ENCODE measurements around the gene ZDHHC11. TPM values are rescaled to one million over a fixed set of nuclear protein-coding genes. Genes with fewer than 3 reads are reported as not detected.
"Not testable (repeated sequence)": the region's sequence is repeated elsewhere in the genome, so short reads cannot be mapped to it uniquely, and the experiment has no call there.

ZDHHC11 gene
- total RNA-seq, 2 experiments from 2014 or later = 9.9 to 10.6 TPM

DNA sequence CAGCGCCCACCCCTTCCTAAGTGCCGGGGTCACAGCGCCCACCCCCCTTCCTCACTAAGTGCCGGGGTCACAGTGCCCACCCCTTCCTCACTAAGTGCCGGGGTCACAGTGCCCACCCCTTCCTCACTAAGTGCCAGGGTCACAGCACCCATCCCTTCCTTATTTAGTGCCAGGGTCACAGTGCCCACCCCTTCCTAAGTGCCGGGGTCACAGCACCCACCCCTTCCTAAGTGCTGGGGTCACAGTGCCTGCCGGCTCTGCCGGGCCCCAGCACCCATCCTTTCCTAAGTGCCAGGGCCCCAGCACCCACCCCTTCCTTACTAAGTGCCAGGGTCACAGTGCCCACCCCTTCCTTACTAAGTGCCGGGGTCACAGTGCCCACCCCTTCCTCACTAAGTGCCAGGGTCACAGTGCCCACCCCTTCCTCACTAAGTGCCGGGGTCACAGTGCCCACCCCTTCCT lies 9.8 kb downstream of the ZDHHC11 start:
- H3K4me1 Mint-ChIP-seq; H3K27me3 Mint-ChIP-seq; H3K4me3 Mint-ChIP-seq; H3K36me3 Mint-ChIP-seq; H3K27ac Mint-ChIP-seq; DNase-seq; H3K9me3 Mint-ChIP-seq (ENCODE audit: low read depth); CTCF ChIA-PET; ATAC-seq: not testable (repeated sequence)

DNA sequence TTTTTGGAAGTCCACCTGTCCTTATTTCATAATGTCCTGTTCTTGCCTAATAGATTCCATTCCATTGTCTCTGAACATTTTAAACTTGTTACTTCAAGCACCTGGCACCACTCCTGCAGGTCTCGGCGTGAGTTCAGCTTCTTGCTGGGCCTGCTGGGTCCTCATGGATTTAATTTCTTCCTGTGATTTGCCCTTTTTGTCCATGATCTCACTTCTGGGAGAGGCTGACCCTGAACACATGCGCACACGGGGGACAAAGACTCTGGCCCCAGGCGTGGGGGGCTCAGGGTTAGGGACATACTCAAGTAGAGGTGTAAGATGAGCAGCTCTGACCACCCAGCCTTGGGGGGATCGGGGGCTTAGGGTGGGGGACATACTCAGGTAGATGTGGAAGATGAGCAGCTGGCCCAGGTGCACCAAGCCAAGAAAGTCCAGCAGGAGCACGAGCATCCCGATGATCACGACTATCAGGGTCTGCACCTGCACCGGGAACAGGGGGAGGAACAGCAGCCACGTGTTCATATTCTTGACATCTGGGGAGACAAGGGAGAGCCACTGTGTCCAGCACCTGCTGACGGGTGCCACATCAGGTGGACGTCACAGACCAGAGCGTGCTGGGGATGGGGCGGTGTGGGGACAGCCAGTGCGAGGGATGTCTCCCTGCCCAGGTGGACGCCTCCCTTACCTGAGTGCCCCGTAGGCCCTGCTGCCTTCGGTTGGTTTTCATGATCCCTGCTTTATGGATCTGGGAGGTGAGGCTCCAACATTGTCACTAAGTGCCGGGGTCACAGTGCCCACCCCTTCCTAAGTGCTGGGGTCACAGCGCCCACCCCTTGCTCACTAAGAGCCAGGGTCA lies 10.4 kb downstream of the ZDHHC11 start:
- H3K36me3 Mint-ChIP-seq; H3K27me3 Mint-ChIP-seq; ATAC-seq; H3K4me1 Mint-ChIP-seq; CTCF ChIA-PET; H3K9me3 Mint-ChIP-seq (ENCODE audit: low read depth); H3K27ac Mint-ChIP-seq; H3K4me3 Mint-ChIP-seq; DNase-seq: not testable (repeated sequence)

DNA sequence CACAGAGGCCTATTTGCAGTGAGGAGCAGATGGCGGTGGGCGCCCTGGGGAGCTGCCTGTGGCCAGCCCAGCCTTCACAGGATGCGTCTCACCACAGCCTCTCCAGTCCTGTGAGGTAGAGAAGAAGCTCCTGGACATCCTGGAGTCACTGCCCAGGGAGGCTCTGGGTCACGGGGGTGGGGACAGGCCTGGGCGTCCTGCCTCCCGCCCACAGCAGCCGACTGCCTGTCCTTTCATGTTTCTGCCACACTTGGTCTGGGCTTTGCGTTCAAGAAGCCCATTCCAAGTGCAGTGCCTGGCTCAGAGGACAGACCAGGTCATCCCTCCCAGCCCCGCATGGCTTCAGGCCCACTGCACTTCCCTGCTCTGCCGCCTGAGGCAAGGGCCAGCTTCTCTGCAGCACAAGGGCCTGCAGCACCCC lies 12.3 kb downstream of the ZDHHC11 start:
- ATAC-seq; H3K4me1 Mint-ChIP-seq; H3K27me3 Mint-ChIP-seq; H3K27ac Mint-ChIP-seq; CTCF ChIA-PET; H3K9me3 Mint-ChIP-seq (ENCODE audit: low read depth); H3K4me3 Mint-ChIP-seq; H3K36me3 Mint-ChIP-seq: not testable (repeated sequence)
- DNase-seq = peak; percentile 34

DNA sequence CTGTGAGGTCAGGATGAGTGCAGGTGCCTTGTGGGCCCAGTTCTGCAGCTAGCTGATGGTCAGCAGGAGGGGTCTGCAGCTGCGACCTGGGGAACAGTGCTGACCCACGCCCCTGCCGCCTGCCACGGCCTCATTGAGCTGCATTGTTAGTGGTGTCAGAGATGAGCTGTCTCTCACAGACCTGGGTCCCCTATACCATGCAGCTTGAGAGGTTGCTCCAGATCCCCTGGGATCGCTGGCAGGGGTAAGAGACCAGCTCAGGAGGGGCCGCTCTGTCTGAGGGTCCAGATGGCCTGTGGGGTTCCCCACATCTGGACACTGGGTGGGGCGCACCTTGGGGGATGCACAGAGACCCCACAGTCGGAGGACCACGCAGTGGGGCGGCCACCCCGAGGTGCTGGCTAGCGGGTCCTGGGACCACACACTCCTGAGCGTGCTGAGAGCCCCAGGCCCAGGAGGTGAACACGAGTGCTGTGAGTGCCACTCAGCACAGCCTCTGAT lies 13.1 kb downstream of the ZDHHC11 start:
- H3K27me3 Mint-ChIP-seq; CTCF ChIA-PET; H3K27ac Mint-ChIP-seq; ATAC-seq; H3K4me1 Mint-ChIP-seq; H3K9me3 Mint-ChIP-seq (ENCODE audit: low read depth); H3K4me3 Mint-ChIP-seq; H3K36me3 Mint-ChIP-seq: not testable (repeated sequence)
- DNase-seq = peak; percentile 11

DNA sequence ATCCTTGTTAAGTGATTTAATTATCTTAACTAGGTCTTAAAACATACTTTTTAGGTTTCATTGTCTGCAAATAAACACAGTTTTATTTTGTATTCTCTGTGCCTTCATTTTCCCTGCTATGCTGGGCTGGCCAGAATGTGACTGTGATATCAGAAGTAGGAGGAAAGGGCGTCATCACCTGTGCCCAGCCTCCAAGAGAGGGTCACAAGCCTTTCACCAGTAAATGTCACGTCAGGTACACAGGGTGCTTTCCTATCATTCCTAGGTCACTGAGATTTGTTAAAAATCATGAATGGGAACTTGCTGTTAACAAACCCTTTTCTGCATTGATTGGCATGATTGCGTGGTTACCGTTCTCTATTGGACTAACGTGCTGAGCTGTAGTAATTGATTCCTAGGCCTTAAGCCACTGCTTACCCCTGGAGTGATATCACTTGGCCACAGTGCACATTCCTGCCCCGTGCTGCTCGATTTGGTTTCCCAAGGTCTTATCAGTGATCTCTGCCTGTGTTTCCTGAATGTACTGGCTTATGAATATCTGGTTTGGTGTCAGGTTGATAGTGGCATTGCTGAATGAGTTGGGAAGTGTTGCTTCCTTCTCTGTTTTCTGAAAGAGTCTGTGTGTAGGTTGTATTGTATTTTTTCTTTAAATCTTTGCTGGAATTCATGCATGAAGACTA lies 14.7 kb downstream of the ZDHHC11 start:
- H3K4me3 Mint-ChIP-seq; H3K4me1 Mint-ChIP-seq; H3K9me3 Mint-ChIP-seq (ENCODE audit: low read depth); H3K36me3 Mint-ChIP-seq; H3K27ac Mint-ChIP-seq; H3K27me3 Mint-ChIP-seq; ATAC-seq; CTCF ChIA-PET: not testable (repeated sequence)
- peak; percentile 33 for DNase-seq

DNA sequence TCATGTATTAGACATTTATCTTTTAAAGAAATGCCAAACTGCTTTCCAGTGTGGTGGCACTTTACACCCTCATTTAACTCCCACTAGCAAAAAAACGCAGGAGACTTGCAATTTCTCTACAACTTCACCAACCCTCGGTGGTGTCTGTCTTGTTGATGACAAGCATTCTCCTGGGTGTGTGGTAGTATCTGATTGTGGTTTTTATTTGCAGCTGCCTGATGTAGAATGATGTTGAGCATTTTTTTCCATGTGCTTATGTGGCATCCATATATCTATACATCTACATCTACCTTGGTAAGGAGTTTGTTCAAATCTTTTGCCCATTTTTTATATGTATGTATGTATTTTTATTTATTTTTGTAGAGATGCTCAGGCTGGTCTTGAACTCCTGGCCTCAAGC lies 16.8 kb downstream of the ZDHHC11 start:
- H3K4me3 Mint-ChIP-seq; H3K4me1 Mint-ChIP-seq; H3K27me3 Mint-ChIP-seq; H3K27ac Mint-ChIP-seq; H3K36me3 Mint-ChIP-seq; ATAC-seq; CTCF ChIA-PET; H3K9me3 Mint-ChIP-seq (ENCODE audit: low read depth): not testable (repeated sequence)
- DNase-seq = peak; percentile 22

DNA sequence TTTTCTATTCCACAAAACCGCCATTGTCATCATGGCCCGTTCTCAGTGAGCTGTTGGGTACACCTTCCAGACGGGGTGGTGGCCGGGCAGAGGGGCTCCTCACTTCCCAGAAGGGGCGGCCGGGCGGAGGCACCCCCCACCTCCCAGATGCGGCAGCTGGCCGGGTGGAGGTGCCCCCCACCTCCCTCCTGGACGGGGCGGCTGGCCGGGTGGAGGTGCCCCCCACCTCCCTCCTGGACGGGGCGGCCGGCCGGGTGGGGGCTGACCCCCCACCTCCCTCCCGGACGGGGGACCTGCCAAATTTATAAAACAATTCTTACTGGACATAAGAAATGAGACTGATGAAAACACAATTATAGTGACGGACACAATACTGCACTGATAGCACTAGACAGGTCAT lies 22.6 kb downstream of the ZDHHC11 start:
- H3K4me1 Mint-ChIP-seq; ATAC-seq; H3K27ac Mint-ChIP-seq; H3K36me3 Mint-ChIP-seq; H3K9me3 Mint-ChIP-seq (ENCODE audit: low read depth); H3K27me3 Mint-ChIP-seq; CTCF ChIA-PET; DNase-seq; H3K4me3 Mint-ChIP-seq: not testable (repeated sequence)

DNA sequence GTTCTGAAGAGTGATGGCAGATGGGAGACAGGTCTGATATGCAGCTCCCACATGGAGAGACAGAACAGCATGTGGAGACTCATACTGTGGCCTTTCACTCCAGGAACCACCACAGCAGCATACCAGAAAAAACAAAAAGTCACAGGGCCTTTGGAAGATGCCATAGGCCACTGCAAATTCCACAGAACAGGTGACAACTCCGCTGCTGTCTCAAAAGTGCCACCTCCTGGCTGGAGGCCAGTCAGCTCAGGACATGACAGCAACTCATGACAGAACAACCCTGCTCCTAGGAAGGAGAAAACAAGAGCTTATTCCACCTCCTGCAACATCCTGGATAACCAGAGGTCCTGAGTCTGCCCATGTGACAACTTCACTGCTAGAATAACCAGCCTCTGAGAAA lies 25.2 kb downstream of the ZDHHC11 start:
- H3K4me3 Mint-ChIP-seq; H3K4me1 Mint-ChIP-seq; ATAC-seq; H3K36me3 Mint-ChIP-seq; H3K9me3 Mint-ChIP-seq (ENCODE audit: low read depth); H3K27ac Mint-ChIP-seq; H3K27me3 Mint-ChIP-seq; CTCF ChIA-PET; DNase-seq: not testable (repeated sequence)

DNA sequence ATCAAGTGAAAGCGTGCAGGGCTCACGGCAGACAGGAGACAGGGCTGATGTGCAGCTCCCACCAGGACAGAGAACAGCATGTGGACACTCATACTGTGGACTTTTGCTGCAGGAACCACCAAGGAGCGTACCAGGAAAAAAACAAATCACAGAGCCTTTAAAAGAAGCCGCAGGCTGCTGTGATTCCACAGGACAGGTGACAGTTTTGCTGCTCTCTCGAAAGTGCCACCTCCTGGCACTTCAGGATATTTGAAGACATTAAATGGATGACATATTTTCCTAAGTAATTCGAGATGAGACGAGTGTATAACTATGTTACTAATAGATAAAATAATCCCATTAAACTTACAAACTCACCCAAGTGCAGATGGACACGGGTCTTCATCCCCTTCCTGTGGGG lies 29.3 kb downstream of the ZDHHC11 start:
- CTCF ChIA-PET = no interaction called here
- H3K36me3 Mint-ChIP-seq = peaks cover 2% of the 10 kb centered on the region
- no peak for ATAC-seq
- DNase-seq = no peak
- no peaks in the 10 kb centered on the region for H3K4me1 Mint-ChIP-seq
- no peak overlapping the region for H3K27ac Mint-ChIP-seq
- H3K9me3 Mint-ChIP-seq (ENCODE audit: low read depth) = no peaks in the 10 kb centered on the region
- no peak overlapping the region for H3K4me3 Mint-ChIP-seq
- no peaks in the 10 kb centered on the region for H3K27me3 Mint-ChIP-seq

DNA sequence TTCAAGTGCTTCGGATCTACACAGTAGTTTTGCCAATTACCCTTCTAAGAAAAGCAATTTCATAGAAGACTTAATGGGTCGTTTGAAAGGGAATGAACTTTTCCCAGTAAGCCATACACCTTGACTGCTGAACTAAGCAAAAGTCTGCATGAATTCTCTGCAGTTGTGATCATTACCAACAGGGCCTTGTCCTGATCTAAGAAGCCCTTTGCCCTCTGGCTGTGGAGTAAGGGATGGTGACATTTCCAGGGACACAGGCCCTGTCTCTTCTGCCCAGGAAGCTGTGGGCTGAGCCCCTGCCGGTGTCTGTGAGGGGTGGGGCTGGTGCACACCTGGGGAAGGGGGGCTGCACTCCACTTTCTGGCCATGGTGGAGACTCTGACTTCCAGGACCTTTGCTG lies 30.5 kb downstream of the ZDHHC11 start:
- Mint-ChIP-seq H3K27me3 (no peaks in the 10 kb centered on the region), H3K27ac (no peak overlapping the region), H3K4me3 (no peak overlapping the region), H3K4me1 (no peaks in the 10 kb centered on the region), H3K36me3 (peaks cover 5% of the 10 kb centered on the region), H3K9me3 (ENCODE audit: low read depth) (no peaks in the 10 kb centered on the region)
- no peak for ATAC-seq
- CTCF ChIA-PET = no interaction called here
- no peak for DNase-seq

DNA sequence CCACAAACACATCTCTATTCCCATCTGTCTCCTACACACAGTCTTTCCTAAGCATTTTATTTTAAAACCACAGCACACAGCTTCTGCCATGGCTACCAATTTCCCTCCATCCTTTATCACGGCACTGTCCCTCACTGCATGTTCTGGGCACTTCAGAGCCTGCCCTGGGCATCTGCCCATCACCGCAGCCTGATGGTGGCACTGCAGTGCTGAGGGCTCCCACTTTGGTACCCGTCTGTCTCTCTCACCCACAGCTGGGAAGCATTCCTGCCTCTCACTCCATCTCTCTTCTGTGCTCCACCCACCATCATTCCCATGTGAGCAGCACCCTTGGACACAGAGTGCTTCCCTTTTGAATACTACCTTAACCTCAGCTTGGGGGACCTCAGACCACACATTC lies 31.7 kb downstream of the ZDHHC11 start:
- H3K27ac Mint-ChIP-seq = no peak overlapping the region
- DNase-seq (no peak), ATAC-seq (no peak)
- H3K9me3 Mint-ChIP-seq (ENCODE audit: low read depth) = no peaks in the 10 kb centered on the region
- H3K4me3 Mint-ChIP-seq = no peak overlapping the region
- CTCF ChIA-PET = no interaction called here
- H3K27me3 Mint-ChIP-seq = no peaks in the 10 kb centered on the region
- no peaks in the 10 kb centered on the region for H3K4me1 Mint-ChIP-seq
- H3K36me3 Mint-ChIP-seq = peaks cover 5% of the 10 kb centered on the region

DNA sequence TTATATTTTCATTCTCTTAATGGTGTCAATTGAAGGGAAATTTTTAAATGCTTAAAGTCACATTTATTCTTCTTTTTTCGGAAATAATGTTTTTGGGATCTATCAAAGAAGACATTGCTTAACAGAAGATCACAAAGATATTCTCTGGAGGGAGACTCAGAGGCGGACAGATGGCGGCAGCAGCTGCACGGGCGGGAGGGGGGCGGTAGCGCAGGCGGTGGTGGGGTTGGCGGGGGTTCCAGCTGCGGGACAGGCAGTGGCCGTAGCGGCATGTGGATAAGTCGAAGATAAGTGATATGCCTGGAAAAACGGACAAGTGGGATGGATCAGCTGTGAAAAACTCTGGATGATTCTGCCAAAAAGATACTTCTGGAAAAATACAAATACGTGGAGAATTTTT lies 34.6 kb downstream of the ZDHHC11 start:
- DNase-seq = no peak
- H3K27me3 Mint-ChIP-seq = no peaks in the 10 kb centered on the region
- H3K4me3 Mint-ChIP-seq = no peak overlapping the region
- no peaks in the 10 kb centered on the region for H3K9me3 Mint-ChIP-seq (ENCODE audit: low read depth)
- no peak overlapping the region for H3K27ac Mint-ChIP-seq
- ATAC-seq = no peak
- CTCF ChIA-PET = no interaction called here
- H3K36me3 Mint-ChIP-seq = peaks cover 2% of the 10 kb centered on the region
- H3K4me1 Mint-ChIP-seq = no peaks in the 10 kb centered on the region

DNA sequence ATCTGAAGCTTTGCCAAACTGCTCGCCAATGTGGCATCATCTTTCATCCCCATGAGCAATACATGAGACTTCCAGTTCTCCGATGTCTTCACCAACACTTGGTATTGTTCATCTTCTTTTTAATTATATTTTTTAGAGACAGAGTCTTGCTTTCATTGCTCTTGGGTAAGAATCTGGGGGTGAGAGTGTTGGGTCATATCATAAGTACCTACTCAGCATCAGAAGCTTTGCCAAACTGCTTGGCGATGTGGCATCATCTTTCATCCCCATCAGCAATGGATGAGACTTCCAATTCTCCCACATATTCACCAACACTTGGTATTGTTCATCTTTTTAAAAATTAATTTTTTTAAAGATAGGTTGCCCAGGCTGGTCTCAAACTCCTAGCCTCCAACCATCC lies 35.3 kb downstream of the ZDHHC11 start:
- Mint-ChIP-seq H3K27ac (no peak overlapping the region), H3K4me3 (no peak overlapping the region), H3K4me1 (no peaks in the 10 kb centered on the region), H3K36me3 (peaks cover 2% of the 10 kb centered on the region), H3K9me3 (ENCODE audit: low read depth) (no peaks in the 10 kb centered on the region), H3K27me3 (no peaks in the 10 kb centered on the region)
- DNase-seq = no peak
- CTCF ChIA-PET = no interaction called here
- ATAC-seq = no peak

DNA sequence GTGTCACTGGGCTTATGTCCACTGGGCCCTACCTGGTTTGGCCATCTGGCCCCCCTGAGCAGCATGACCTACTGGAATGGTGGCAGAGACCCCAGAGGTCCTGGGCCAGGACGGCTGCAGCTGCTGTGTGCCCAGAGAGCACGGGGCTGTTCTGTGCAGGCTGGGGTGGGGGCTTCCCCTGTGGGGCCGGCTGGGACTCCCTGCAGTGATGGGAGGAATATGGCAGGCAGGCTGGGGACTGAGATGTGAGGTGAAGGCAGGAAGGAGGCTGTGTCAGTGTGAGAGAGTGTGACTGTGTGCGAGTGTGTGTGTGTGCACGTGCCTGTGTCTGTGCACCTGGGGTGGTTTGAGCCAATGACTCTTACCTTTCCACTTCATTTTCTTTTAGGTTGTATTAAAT lies 37.2 kb downstream of the ZDHHC11 start:
- H3K27ac Mint-ChIP-seq; H3K4me3 Mint-ChIP-seq; H3K27me3 Mint-ChIP-seq; H3K4me1 Mint-ChIP-seq; DNase-seq; CTCF ChIA-PET; ATAC-seq; H3K36me3 Mint-ChIP-seq; H3K9me3 Mint-ChIP-seq (ENCODE audit: low read depth): not testable (repeated sequence)

All from activated CD8-positive, alpha-beta memory T cell treated with anti-CD3 and anti-CD28 coated beads, Interleukin-2, amount 10 ng/mL, durations not matched to agents 7 days and 5 days (primary cell).